ENCODE measurements around the gene MFAP4.

GRCh38 chr17:19403021-19403420 is 16.0 kb upstream of the MFAP4 start:
- TF ChIP-seq POLR2A (IDR thresholded peaks at IDR 0.05), result no peak
- TF ChIP-seq CTCF (IDR thresholded peaks at IDR 0.05), result no peak
